Bronchial smooth muscle cell (primary cell): ENCODE data around the gene ZBTB34. TPM values are rescaled to one million over a fixed set of nuclear protein-coding genes. Genes with fewer than 3 reads are reported as not detected.

Experiments
- total RNA-seq: library from RNA; depleted of rRNA; stranded (reverse); fragments of >200 nt; gene quantifications from 2 replicates; pipeline ENCODE4 v1.2.1, GENCODE V29; 2014

The ZBTB34 gene
- total RNA-seq = 4.1 and 5.8 TPM in 2 replicates

GRCh38 chr9:126860077-126860756 lies at the start of gene ZBTB34:
Gene ZBTB34, plus strand, starts transcription at chr9:126860639. Its CDS starts 18,761 bp downstream, at chr9:126879400.

GRCh38 chr9:126914458-126915280 lies 54.2 kb downstream of the ZBTB34 start, which contains the start of gene RALGPS1:
Gene RALGPS1, plus strand, starts transcription at chr9:126914782. Its CDS starts 47,508 bp downstream, at chr9:126962290.

Other genes starting within 250 kb of the ZBTB34 start
- not detected in 2 replicates for gene LMX1B, start 246.7 kb upstream of the ZBTB34 start, total RNA-seq
- 18.3 and 19.9 TPM in 2 replicates for gene ZBTB43, start 55.6 kb upstream of the ZBTB34 start, total RNA-seq
- 1.6 and 1.7 TPM in 2 replicates for gene RALGPS1, start 54.1 kb downstream of the ZBTB34 start, total RNA-seq